ENCODE data around the gene TEKT1. TPM values are rescaled to one million over a fixed set of nuclear protein-coding genes. Genes with fewer than 3 reads are reported as not detected.
"Not testable (repeated sequence)": the region's sequence is repeated elsewhere in the genome, so short reads cannot be mapped to it uniquely, and the experiment has no call there.

Gene TEKT1
- total RNA-seq, 1 donor from 2014 or later: 1.6 TPM

DNA sequence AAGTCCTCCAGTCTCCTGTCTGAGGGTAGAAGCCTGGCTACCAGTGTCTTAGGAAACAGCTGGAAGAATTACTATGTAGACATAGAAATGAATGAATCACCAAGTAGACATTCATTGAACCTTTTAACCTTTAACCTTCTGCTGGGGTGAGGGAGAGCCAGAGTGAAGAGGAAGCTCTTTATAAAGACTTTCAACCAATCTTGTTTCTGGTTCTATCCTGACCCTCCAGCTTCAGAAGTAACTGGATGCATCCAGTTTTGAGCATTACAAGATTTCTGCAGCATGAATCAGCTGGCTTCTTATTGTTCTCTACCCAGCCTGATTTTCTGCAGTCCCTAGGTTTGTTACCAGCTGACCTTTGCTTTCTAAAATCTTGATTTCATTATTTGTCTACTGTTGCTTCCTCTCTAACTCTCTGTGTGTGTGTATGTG lies 8.5 kb downstream of the TEKT1 start:
- TF ChIP-seq, protein P1, sequence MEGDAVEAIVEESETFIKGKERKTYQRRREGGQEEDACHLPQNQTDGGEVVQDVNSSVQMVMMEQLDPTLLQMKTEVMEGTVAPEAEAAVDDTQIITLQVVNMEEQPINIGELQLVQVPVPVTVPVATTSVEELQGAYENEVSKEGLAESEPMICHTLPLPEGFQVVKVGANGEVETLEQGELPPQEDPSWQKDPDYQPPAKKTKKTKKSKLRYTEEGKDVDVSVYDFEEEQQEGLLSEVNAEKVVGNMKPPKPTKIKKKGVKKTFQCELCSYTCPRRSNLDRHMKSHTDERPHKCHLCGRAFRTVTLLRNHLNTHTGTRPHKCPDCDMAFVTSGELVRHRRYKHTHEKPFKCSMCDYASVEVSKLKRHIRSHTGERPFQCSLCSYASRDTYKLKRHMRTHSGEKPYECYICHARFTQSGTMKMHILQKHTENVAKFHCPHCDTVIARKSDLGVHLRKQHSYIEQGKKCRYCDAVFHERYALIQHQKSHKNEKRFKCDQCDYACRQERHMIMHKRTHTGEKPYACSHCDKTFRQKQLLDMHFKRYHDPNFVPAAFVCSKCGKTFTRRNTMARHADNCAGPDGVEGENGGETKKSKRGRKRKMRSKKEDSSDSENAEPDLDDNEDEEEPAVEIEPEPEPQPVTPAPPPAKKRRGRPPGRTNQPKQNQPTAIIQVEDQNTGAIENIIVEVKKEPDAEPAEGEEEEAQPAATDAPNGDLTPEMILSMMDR (conservative IDR thresholded peaks at IDR 0.05): no peak
- H3K4me1 Mint-ChIP-seq (ENCODE audit: unreplicated experiment): no peaks in the 10 kb centered on the region
- no peak overlapping the region for H3K4me3 Mint-ChIP-seq
- no peak for DNase-seq (ENCODE audit: extremely low spot score, unreplicated experiment)
- H3K36me3 Mint-ChIP-seq: no peaks in the 10 kb centered on the region
- no peaks in the 10 kb centered on the region for H3K9me3 Mint-ChIP-seq
- peaks cover 28% of the 10 kb centered on the region for H3K27me3 Mint-ChIP-seq
- H3K27ac Mint-ChIP-seq: no peak overlapping the region

- no peaks in the 10 kb centered on the region for H3K36me3 Mint-ChIP-seq
- no peak for DNase-seq (ENCODE audit: extremely low spot score, unreplicated experiment)
- no peaks in the 10 kb centered on the region for H3K9me3 Mint-ChIP-seq
- no peak overlapping the region for H3K4me3 Mint-ChIP-seq
- TF ChIP-seq, protein P1 (conservative IDR thresholded peaks at IDR 0.05): no peak
- no peak overlapping the region for H3K27ac Mint-ChIP-seq
- H3K4me1 Mint-ChIP-seq (ENCODE audit: unreplicated experiment): no peaks in the 10 kb centered on the region
- peaks cover 23% of the 10 kb centered on the region for H3K27me3 Mint-ChIP-seq
Observed at GRCh38 chr17:6818938-6819337, 12.6 kb downstream of the TEKT1 start.

DNA sequence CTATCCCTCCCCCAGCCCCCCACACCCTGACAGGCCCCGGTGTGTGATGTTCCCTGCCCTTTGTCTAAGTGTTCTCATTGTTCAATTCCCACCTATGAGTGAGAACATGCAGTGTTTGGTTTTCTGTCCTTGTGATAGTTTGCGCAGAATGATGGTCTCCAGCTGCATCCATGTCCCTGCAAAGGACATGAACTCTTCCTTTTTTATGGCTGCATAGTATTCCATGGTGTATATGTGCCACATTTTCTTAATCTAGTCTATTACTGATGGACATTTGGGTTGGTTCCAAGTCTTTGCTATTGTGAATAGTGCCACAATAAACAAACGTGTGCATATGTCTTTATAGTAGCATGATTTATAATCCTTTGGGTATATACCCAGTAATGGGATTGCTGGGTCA lies 15.2 kb downstream of the TEKT1 start:
- H3K36me3 Mint-ChIP-seq; H3K4me3 Mint-ChIP-seq; H3K4me1 Mint-ChIP-seq (ENCODE audit: unreplicated experiment); H3K27ac Mint-ChIP-seq; H3K9me3 Mint-ChIP-seq; DNase-seq (ENCODE audit: extremely low spot score, unreplicated experiment): not testable (repeated sequence)
- H3K27me3 Mint-ChIP-seq: peaks cover 18% of the 10 kb centered on the region

DNA sequence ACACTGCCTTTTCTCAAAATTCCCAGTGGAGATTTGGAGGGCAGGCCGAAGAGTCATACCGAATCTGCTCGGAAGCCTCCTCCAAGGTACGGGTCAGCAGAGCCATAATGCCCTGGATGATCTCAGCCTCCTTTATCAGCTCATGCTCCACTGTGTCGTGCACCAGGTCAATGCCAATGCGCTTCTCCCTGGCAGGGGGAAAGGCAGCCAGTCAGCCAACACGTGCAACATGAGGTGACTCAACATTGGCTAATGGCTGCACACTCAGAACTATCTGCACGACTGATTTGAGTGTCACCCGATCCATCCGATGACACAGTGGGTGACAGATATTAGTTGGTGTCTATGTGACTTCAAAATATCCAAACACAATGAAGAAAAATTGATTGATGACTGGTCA lies 15.8 kb downstream of the TEKT1 start:
- TF ChIP-seq, protein P1 (conservative IDR thresholded peaks at IDR 0.05): no peak
- no peak overlapping the region for H3K4me3 Mint-ChIP-seq
- no peaks in the 10 kb centered on the region for H3K9me3 Mint-ChIP-seq
- no peak overlapping the region for H3K27ac Mint-ChIP-seq
- no peaks in the 10 kb centered on the region for H3K4me1 Mint-ChIP-seq (ENCODE audit: unreplicated experiment)
- no peaks in the 10 kb centered on the region for H3K36me3 Mint-ChIP-seq
- peaks cover 20% of the 10 kb centered on the region for H3K27me3 Mint-ChIP-seq
- DNase-seq (ENCODE audit: extremely low spot score, unreplicated experiment): no peak

GRCh38 chr17:6812295-6812694 lies 19.2 kb downstream of the TEKT1 start:
- peaks cover 8% of the 10 kb centered on the region for H3K9me3 Mint-ChIP-seq
- no peak overlapping the region for H3K4me3 Mint-ChIP-seq
- H3K36me3 Mint-ChIP-seq: no peaks in the 10 kb centered on the region

DNA sequence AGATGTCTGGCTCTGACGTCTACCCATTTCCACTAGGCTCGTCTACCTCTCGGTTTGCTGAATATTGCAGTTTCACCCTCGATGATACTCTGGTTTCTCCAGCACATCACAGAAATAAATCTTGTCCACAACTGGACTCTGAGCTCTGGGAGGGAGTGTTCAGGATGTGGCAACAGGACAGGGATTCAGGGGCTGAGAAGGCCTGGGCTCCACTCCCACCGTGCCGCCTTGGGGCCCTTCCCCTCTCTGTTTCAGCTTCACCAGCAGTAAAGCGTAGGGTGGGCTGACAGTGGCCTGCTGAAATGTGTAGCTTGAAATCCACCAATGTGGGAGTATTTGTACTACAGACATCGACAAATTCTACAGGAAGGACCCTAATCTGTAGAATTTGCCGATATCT lies 20.0 kb downstream of the TEKT1 start:
- TF ChIP-seq, protein P1 (conservative IDR thresholded peaks at IDR 0.05): no peak
- no peaks in the 10 kb centered on the region for H3K36me3 Mint-ChIP-seq
- H3K4me3 Mint-ChIP-seq: no peak overlapping the region
- H3K27me3 Mint-ChIP-seq: peaks cover 13% of the 10 kb centered on the region
- no peaks in the 10 kb centered on the region for H3K4me1 Mint-ChIP-seq (ENCODE audit: unreplicated experiment)
- DNase-seq (ENCODE audit: extremely low spot score, unreplicated experiment): no peak
- H3K27ac Mint-ChIP-seq: no peak overlapping the region
- peaks cover 8% of the 10 kb centered on the region for H3K9me3 Mint-ChIP-seq

More at GRCh38 chr17:6812295-6812694, 19.2 kb downstream of the TEKT1 start:
- TF ChIP-seq, protein P1 (conservative IDR thresholded peaks at IDR 0.05): no peak
- Mint-ChIP-seq H3K27me3 (peaks cover 13% of the 10 kb centered on the region), H3K4me1 (ENCODE audit: unreplicated experiment) (no peaks in the 10 kb centered on the region), H3K27ac (no peak overlapping the region)
- DNase-seq (ENCODE audit: extremely low spot score, unreplicated experiment): no peak
